ENCODE results near the gene DISP3. TPM values are rescaled to one million over a fixed set of nuclear protein-coding genes. Genes with fewer than 3 reads are reported as not detected.

DISP3 gene
- total and polyA plus RNA-seq, 2 of the 13 experiments (the other 11 are each of a cell fraction or from before 2014, with no cell fraction given): 0.08 to 0.13 TPM

DNA sequence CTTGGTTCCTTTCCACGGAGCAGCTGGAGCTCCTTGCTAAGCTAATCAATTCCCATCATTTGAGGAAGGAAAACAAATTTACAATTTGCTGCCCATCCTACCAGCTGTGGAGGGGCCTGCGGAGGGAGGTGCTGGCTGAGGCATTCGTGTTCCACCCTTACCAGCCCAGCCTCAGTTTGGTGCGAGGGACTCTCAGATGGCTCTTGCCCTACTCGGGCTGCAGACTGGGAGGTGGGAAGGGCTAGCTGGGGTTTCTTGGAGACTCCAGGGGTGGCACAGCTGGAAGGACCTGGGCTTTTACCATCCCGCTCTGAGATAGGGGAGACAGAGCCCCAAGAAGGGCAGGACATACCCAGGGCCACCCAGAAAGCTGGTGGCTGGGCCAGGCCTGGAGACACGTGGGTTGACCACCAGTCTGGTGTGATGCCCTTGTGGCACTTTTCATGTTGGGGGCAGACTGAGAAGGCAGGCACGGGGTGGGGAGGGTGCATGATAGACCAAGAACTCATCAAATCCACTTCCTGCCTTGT is 17.7 kb downstream of the DISP3 start:
- POLR2A ChIA-PET: no interaction called here

More for the DNA sequence above, 17.7 kb downstream of the DISP3 start:
- WGBS (ENCODE audit: low lambda C conversion rate): 4% methylated on average over 2 of the region's 8 CpGs
- intact Hi-C loops (cut with micrococcal nuclease; ENCODE audit: unreplicated experiment) (no loop called here), in situ Hi-C loops (cut with HindIII; ENCODE audit: extremely low pct_ligation_motif_present, low pct_unique_long_range_greater_than_20kb) (no loop called here)
- TF ChIP-seq NPAS2 (CRISPR knock-in tag; IDR thresholded peaks at IDR 0.05; ENCODE audit: borderline replicate concordance) (no peak), ZNF839 (CRISPR knock-in tag; IDR thresholded peaks at IDR 0.05; ENCODE audit: borderline replicate concordance) (no peak), CREM (IDR thresholded peaks at IDR 0.05) (no peak), CREM (CRISPR knock-in tag; IDR thresholded peaks at IDR 0.05) (no peak), SALL1 (CRISPR knock-in tag; IDR thresholded peaks at IDR 0.05) (no peak), ZNF75D (CRISPR knock-in tag; IDR thresholded peaks at IDR 0.05; ENCODE audit: borderline replicate concordance) (no peak), KDM5A (IDR thresholded peaks at IDR 0.05; ENCODE audit: borderline replicate concordance, low read length) (no peak), ZNF451 (CRISPR knock-in tag; IDR thresholded peaks at IDR 0.05) (no peak), NFIC (IDR thresholded peaks at IDR 0.05; ENCODE audit: low read length) (no peak), POLR2AphosphoS5 (IDR thresholded peaks at IDR 0.05; ENCODE audit: low read depth, low read length) (no peak), MXD4 (CRISPR knock-in tag; IDR thresholded peaks at IDR 0.05) (no peak), NR1H2 (CRISPR knock-in tag; IDR thresholded peaks at IDR 0.05; ENCODE audit: borderline replicate concordance, low read depth) (no peak), CBFB (CRISPR knock-in tag; IDR thresholded peaks at IDR 0.05) (no peak)
- TF ChIP-seq, protein P1, sequence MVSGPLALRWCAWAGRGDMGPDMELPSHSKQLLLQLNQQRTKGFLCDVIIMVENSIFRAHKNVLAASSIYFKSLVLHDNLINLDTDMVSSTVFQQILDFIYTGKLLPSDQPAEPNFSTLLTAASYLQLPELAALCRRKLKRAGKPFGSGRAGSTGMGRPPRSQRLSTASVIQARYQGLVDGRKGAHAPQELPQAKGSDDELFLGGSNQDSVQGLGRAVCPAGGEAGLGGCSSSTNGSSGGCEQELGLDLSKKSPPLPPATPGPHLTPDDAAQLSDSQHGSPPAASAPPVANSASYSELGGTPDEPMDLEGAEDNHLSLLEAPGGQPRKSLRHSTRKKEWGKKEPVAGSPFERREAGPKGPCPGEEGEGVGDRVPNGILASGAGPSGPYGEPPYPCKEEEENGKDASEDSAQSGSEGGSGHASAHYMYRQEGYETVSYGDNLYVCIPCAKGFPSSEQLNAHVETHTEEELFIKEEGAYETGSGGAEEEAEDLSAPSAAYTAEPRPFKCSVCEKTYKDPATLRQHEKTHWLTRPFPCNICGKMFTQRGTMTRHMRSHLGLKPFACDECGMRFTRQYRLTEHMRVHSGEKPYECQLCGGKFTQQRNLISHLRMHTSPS (CRISPR knock-in tag; IDR thresholded peaks at IDR 0.05; ENCODE audit: low read depth): no peak
- TF ChIP-seq, protein P2, sequence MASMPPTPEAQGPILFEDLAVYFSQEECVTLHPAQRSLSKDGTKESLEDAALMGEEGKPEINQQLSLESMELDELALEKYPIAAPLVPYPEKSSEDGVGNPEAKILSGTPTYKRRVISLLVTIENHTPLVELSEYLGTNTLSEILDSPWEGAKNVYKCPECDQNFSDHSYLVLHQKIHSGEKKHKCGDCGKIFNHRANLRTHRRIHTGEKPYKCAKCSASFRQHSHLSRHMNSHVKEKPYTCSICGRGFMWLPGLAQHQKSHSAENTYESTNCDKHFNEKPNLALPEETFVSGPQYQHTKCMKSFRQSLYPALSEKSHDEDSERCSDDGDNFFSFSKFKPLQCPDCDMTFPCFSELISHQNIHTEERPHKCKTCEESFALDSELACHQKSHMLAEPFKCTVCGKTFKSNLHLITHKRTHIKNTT (CRISPR knock-in tag; IDR thresholded peaks at IDR 0.05): no peak
- TF ChIP-seq, protein P3, sequence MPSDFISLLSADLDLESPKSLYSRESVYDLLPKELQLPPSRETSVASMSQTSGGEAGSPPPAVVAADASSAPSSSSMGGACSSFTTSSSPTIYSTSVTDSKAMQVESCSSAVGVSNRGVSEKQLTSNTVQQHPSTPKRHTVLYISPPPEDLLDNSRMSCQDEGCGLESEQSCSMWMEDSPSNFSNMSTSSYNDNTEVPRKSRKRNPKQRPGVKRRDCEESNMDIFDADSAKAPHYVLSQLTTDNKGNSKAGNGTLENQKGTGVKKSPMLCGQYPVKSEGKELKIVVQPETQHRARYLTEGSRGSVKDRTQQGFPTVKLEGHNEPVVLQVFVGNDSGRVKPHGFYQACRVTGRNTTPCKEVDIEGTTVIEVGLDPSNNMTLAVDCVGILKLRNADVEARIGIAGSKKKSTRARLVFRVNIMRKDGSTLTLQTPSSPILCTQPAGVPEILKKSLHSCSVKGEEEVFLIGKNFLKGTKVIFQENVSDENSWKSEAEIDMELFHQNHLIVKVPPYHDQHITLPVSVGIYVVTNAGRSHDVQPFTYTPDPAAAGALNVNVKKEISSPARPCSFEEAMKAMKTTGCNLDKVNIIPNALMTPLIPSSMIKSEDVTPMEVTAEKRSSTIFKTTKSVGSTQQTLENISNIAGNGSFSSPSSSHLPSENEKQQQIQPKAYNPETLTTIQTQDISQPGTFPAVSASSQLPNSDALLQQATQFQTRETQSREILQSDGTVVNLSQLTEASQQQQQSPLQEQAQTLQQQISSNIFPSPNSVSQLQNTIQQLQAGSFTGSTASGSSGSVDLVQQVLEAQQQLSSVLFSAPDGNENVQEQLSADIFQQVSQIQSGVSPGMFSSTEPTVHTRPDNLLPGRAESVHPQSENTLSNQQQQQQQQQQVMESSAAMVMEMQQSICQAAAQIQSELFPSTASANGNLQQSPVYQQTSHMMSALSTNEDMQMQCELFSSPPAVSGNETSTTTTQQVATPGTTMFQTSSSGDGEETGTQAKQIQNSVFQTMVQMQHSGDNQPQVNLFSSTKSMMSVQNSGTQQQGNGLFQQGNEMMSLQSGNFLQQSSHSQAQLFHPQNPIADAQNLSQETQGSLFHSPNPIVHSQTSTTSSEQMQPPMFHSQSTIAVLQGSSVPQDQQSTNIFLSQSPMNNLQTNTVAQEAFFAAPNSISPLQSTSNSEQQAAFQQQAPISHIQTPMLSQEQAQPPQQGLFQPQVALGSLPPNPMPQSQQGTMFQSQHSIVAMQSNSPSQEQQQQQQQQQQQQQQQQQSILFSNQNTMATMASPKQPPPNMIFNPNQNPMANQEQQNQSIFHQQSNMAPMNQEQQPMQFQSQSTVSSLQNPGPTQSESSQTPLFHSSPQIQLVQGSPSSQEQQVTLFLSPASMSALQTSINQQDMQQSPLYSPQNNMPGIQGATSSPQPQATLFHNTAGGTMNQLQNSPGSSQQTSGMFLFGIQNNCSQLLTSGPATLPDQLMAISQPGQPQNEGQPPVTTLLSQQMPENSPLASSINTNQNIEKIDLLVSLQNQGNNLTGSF (CRISPR knock-in tag; IDR thresholded peaks at IDR 0.05): no peak
- TF ChIP-seq, protein P4, sequence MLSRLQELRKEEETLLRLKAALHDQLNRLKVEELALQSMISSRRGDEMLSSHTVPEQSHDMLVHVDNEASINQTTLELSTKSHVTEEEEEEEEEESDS (CRISPR knock-in tag; IDR thresholded peaks at IDR 0.05; ENCODE audit: borderline replicate concordance): no peak
- Histone ChIP-seq H3K4me2 (ENCODE audit: low read depth, low read length) (no peak overlapping the region), H3K79me2 (ENCODE audit: insufficient read depth, low read length) (no peaks in the 10 kb centered on the region), H3K4me3 (replicated peaks in 1 of 3; ENCODE audit: insufficient read depth in 1 of 3, low read depth in 2 of 3, low read length in 3 of 3) (no peak overlapping the region), H2AFZ (ENCODE audit: low read length) (no peak overlapping the region), H3K27me3 (ENCODE audit: control insufficient read depth in 1 of 2, insufficient read depth in 2 of 2, low read length in 2 of 2) (peaks cover 6 to 38% of the 10 kb centered on the region in 2 experiments; a peak in 4 of 5 replicates), H3K9me3 (ENCODE audit: low read length) (no peaks in the 10 kb centered on the region), H4K20me1 (ENCODE audit: insufficient read depth, low read length) (no peaks in the 10 kb centered on the region), H3K36me3 (replicated peaks in 1 of 2; ENCODE audit: control insufficient read depth in 1 of 2, insufficient read depth in 2 of 2, low read length in 2 of 2) (no peaks in the 10 kb centered on the region), H3K27ac (ENCODE audit: extremely low read length, insufficient read depth, low read length) (no peak overlapping the region), H3K4me1 (ENCODE audit: insufficient read depth, low read length) (no peaks in the 10 kb centered on the region), H3K9ac (ENCODE audit: insufficient read depth, low read depth, low read length) (no peak overlapping the region)
- DNase-seq (ENCODE audit: low spot score) (no peak), FAIRE-seq (no peak), ATAC-seq (no peak)
- no TSS peak for BruUV-seq (replicated peaks)
- CTCF ChIA-PET (ENCODE audit: low intra/inter-chr PET ratio, low total read pairs): no interaction called here

All from HepG2 (cell line).